HG03095 (cell line): Measurements from ENCODE around the gene NRP1.

ENCODE experiments used
- ATAC-seq: cut with Tn5 transposase; IDR thresholded peaks from one replicate; pipeline ENCODE4 v1.9.1; 2021; ENCODE audit warnings: moderate library complexity; ENCODE audit not compliant: unreplicated experiment

The NRP1 gene

GRCh38 chr10:33192190-33192589, 142.3 kb downstream of the NRP1 start:
- no peak for ATAC-seq

GRCh38 chr10:33190406-33190805, 144.1 kb downstream of the NRP1 start:
- ATAC-seq = no peak

GRCh38 chr10:33189808-33190207, 144.7 kb downstream of the NRP1 start:
- ATAC-seq = no peak

- no peak for ATAC-seq
Observed at GRCh38 chr10:33189363-33189762, 145.1 kb downstream of the NRP1 start.

- ATAC-seq = no peak
Observed at GRCh38 chr10:33187427-33187999, 147.0 kb downstream of the NRP1 start.

- no peak for ATAC-seq
Observed at GRCh38 chr10:33186150-33186549, 148.3 kb downstream of the NRP1 start.

GRCh38 chr10:33183655-33184054, 150.8 kb downstream of the NRP1 start:
- no peak for ATAC-seq

GRCh38 chr10:33180921-33181320, 153.5 kb downstream of the NRP1 start:
- ATAC-seq = no peak

- ATAC-seq = no peak
Observed at GRCh38 chr10:33180390-33180789, 154.1 kb downstream of the NRP1 start.

- ATAC-seq = no peak
Observed at GRCh38 chr10:33179067-33179466, 155.4 kb downstream of the NRP1 start.

GRCh38 chr10:33178026-33178755, 156.3 kb downstream of the NRP1 start:
- no peak for ATAC-seq

GRCh38 chr10:33176688-33177087, 157.8 kb downstream of the NRP1 start:
- no peak for ATAC-seq

GRCh38 chr10:33174674-33175434, 159.6 kb downstream of the NRP1 start:
- ATAC-seq = no peak

- ATAC-seq = no peak
Observed at GRCh38 chr10:33165911-33166310, 168.6 kb downstream of the NRP1 start.

- ATAC-seq = no peak
Observed at GRCh38 chr10:33164060-33164709, 170.3 kb downstream of the NRP1 start.

GRCh38 chr10:33162248-33162575, 172.3 kb downstream of the NRP1 start:
- ATAC-seq = no peak

GRCh38 chr10:33161550-33162247, 172.8 kb downstream of the NRP1 start:
- ATAC-seq = no peak

GRCh38 chr10:33160151-33160550, 174.3 kb downstream of the NRP1 start:
- ATAC-seq = no peak

GRCh38 chr10:33157103-33157502, 177.4 kb downstream of the NRP1 start:
- no peak for ATAC-seq

- peak; percentile 75 for ATAC-seq
Observed at GRCh38 chr10:33155720-33156638, 178.5 kb downstream of the NRP1 start.
